Right cardiac atrium (tissue), 5 donors: ENCODE results near the gene TP53I3. TPM values are rescaled to one million over a fixed set of nuclear protein-coding genes. Genes with fewer than 3 reads are reported as not detected.
"Not testable (repeated sequence)": the region's sequence is repeated elsewhere in the genome, so short reads cannot be mapped to it uniquely, and the experiment has no call there.

ENCODE experiments used
- ATAC-seq, 2 donors: fragments of 200-7000 bp; cut with Tn5 transposase; one replicate each; pipeline versions ENCODE4 v1.8.0 to v1.9.1; 2020; ENCODE audit warnings: moderate library complexity in 2 of 2, mild to moderate bottlenecking in 1 of 2
- DNase-seq, 3 donors: peaks; one replicate each; pipeline ENCODE4 v3.0.0-alpha.2; 2020
- H3K27ac ChIP-seq: one replicate; pipeline ENCODE4 v1.5.1; 2013; ENCODE audit warnings: mild to moderate bottlenecking, low read length, control low read depth, moderate library complexity
- H3K27me3 ChIP-seq: one replicate; pipeline ENCODE4 v1.6.1; 2013; ENCODE audit not compliant: control insufficient read depth, insufficient read depth
- H3K4me1 ChIP-seq: one replicate; pipeline ENCODE4 v1.6.1; 2013; ENCODE audit warnings: low read length; ENCODE audit not compliant: control insufficient read depth, insufficient read depth
- H3K4me3 ChIP-seq: one replicate; pipeline ENCODE4 v1.5.1; 2013; ENCODE audit warnings: low read length, control low read depth
- H3K9me3 ChIP-seq: one replicate; pipeline ENCODE4 v1.6.1; 2013; ENCODE audit warnings: low read length; ENCODE audit not compliant: control insufficient read depth
- WGBS: extraction: QIAGEN DNeasy Blood & Tissue Kit; methylation state at CpG from one replicate; pipeline ENCODE4 v1.1.7; 2013; 5-methylcytosine and 5-hydroxymethylcytosine counted together
- intact Hi-C, 4 donors: fragments of 100-400 bp; cut with DNase I; formaldehyde crosslinking; loops; one replicate each; pipeline versions ENCODE4 v1.11.0 to v1.14.0; 2022 to 2023
- polyA plus RNA-seq: library from polyadenylated mRNA; stranded (reverse); fragments of 200-250 nt; gene quantifications from one replicate; pipeline ENCODE4 v1.2.3, GENCODE V29; 2013
- total RNA-seq, 4 donors: library from RNA; stranded (reverse); fragmentation: NEBNext Ultra II Directional; extraction: Animal tissue kit (Norgen Biotek cat#: 25700); gene quantifications; one replicate each; pipeline ENCODE4 v1.2.1, GENCODE V29; 2021
- donor health status: healthy with polysubstance abuse.
- donor health status: DM: no; HTN: yes; CAD: no.
- donor health status: DM: no; HTN: no; CAD: no.
- donor health status: DM: no; HTN: yes; CAD: no; lungs with severe emphysema.
- donor health status: DM: yes; HTN: yes; CAD: no.

Gene TP53I3
- total and polyA plus RNA-seq, 5 donors = 6.0 to 13.1 (median 7.5) TPM

- Histone ChIP-seq H3K4me3 (no peak overlapping the region), H3K9me3 (no peaks in the 10 kb centered on the region), H3K27me3 (no peaks in the 10 kb centered on the region), H3K27ac (no peak overlapping the region), H3K4me1 (peaks cover 2% of the 10 kb centered on the region)
- DNase-seq (no peak), ATAC-seq (no peak)
- 97% methylated on average over 1 of the region's 1 CpG for WGBS
- intact Hi-C loops = no loop called here
Observed at GRCh38 chr2:24052951-24053350, 31.7 kb downstream of the TP53I3 start.

DNA sequence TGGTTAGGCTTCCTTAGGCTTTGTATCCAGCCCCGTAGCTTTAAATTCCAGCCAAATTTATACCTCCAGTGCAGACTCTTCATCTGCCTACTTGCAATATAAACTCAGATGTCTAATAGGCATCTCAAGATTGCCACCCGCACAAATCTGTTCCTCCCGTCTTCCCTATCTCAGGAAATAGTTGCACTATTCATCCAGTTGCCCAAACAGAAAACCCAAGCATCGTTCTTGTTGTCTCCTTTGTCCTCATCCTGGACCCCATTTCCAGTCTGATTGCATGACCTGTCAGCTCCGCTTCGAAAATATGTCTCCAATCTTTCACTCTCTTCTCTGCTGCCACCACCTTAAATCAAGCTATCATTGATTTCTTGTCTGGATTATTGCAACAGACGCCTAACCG is 32.8 kb downstream of the TP53I3 start:
- Histone ChIP-seq H3K9me3 (no peaks in the 10 kb centered on the region), H3K27ac (no peak overlapping the region), H3K4me1 (peaks cover 2% of the 10 kb centered on the region), H3K4me3 (no peak overlapping the region), H3K27me3 (no peaks in the 10 kb centered on the region)
- DNase-seq = no peak
- intact Hi-C loops = no loop called here
- ATAC-seq = no peak
- WGBS = 74% methylated on average over 8 of the region's 8 CpGs

- DNase-seq (peak; percentile 31 to 72 (median 70)), ATAC-seq (peak; percentile 6 to 25)
- no peaks in the 10 kb centered on the region for H3K9me3 ChIP-seq
- intact Hi-C loops = no loop called here
- H3K27me3 ChIP-seq = no peaks in the 10 kb centered on the region
- peak overlapping the region; percentile 85 for H3K4me3 ChIP-seq
- H3K4me1 ChIP-seq = peaks cover 2% of the 10 kb centered on the region
- 3% methylated on average over 47 of the region's 47 CpGs for WGBS
- H3K27ac ChIP-seq = peak overlapping the region; percentile 1
Observed at GRCh38 chr2:24050041-24050979, 34.3 kb downstream of the TP53I3 start.

DNA sequence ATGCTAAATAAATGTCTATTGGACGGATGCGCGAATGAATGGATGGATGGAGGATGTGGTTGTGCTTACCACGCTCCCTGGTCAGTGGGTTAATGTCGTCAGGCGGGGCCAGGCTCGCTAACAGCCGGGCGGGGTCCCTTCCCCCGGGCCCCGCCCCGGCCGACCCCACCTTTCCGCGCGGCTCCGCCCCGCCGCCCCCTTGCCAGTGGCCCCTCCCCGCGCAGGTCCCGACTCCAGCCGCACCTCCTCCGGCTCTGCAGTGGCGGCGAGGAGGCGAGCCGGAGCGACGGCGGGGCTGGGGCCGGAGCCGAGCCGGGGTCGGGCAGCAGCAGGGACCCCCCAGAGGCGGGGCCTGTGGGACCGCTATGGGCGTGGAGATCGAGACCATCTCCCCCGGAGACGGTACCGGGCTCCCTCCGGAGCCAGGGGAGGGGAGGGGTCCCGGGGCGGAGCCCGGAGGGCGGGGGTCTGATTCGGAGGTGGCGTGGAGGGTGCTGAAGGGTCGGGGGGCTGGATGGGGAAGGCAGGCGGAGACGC is 35.1 kb downstream of the TP53I3 start, which contains the start of gene FKBP1B:
FKBP1B (plus strand) TSS at position 257 of the 537 bp plus-strand sequence; CDS start at position 366, 109 bp downstream.
- Histone ChIP-seq H3K4me3 (peak within 1 kb of the TSS; percentile 85), H3K27ac (peak within 1 kb of the TSS; percentile 1), H3K27me3 (no peaks in the 10 kb centered on the region), H3K9me3 (no peaks in the 10 kb centered on the region), H3K4me1 (peaks cover 2% of the 10 kb centered on the region)
- ATAC-seq (peak; percentile 57 to 80), DNase-seq (peak; percentile 74 to 85 (median 83))
- intact Hi-C loops = no loop called here
- WGBS = under 1% methylated on average over 52 of the region's 52 CpGs

- H3K9me3 ChIP-seq = no peaks in the 10 kb centered on the region
- no peaks in the 10 kb centered on the region for H3K27me3 ChIP-seq
- H3K27ac ChIP-seq = no peak overlapping the region
- H3K4me3 ChIP-seq = peak overlapping the region; percentile 85
- intact Hi-C loops = no loop called here
- no peak for DNase-seq
- no peak for ATAC-seq
- peaks cover 2% of the 10 kb centered on the region for H3K4me1 ChIP-seq
- 25% methylated on average over 23 of the region's 23 CpGs for WGBS
Observed at GRCh38 chr2:24048769-24049484, 35.7 kb downstream of the TP53I3 start.

- H3K27ac ChIP-seq = no peak overlapping the region
- H3K4me3 ChIP-seq = peak overlapping the region; percentile 42
- no peak for DNase-seq
- peaks cover 2% of the 10 kb centered on the region for H3K4me1 ChIP-seq
- no peak for ATAC-seq
- H3K9me3 ChIP-seq = no peaks in the 10 kb centered on the region
- no peaks in the 10 kb centered on the region for H3K27me3 ChIP-seq
- intact Hi-C loops = no loop called here
- 31% methylated on average over 8 of the region's 8 CpGs for WGBS
Observed at GRCh38 chr2:24047703-24048033, 37.0 kb downstream of the TP53I3 start.

DNA sequence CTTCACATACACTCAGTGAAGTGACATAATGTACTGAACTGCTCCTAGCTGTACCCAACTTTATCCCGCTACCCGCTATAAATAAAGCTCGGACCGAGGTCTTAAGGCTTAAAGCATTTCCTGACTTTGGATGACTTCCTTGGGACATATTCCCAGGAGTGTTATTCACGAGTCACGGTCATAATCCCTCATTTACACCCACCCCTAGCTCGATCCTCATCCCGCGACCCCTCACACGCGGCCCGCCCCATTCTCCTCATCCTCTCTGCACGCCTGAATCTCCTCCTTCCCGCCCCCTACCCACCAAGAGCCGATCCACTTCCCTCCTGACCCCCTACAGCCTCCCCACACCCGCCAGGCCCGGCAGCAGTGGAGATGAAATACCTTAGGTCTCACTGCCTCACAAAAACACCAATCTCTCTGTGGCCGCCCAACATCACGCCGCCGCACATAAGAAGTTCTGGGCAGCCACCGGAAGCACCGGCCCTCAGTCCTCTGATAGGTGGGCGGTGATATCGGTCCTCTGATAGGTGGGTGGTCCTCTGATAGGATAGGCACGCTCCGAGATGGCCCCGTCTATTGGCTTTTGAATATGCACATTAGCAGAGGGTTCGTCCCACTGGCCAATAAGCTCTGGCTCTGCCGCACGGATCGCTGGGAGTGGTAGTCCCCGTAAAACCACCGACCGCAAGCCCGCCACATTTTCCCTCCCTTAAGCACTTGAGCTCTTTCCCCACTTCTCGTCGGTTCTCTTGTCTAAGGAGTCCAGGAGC is 37.5 kb downstream of the TP53I3 start, which contains the start of gene WDCP:
WDCP (minus strand) TSS at position 462 of the 773 bp plus-strand sequence. CDS start 7,897 bp downstream, outside the sequence.
- under 1% methylated on average over 38 of the region's 38 CpGs for WGBS
- H3K9me3 ChIP-seq = no peaks in the 10 kb centered on the region
- intact Hi-C loops = no loop called here
- ATAC-seq (peak; percentile 99 to 100), DNase-seq (peak; percentile 95 to 98 (median 95))
- H3K4me3 ChIP-seq = peak within 1 kb of the TSS; percentile 58
- H3K27ac ChIP-seq = peak within 1 kb of the TSS; percentile 10
- no peaks in the 10 kb centered on the region for H3K27me3 ChIP-seq
- H3K4me1 ChIP-seq = peaks cover 2% of the 10 kb centered on the region

- H3K27ac ChIP-seq = no peak overlapping the region
- peak overlapping the region; percentile 58 for H3K4me3 ChIP-seq
- DNase-seq (no peak), ATAC-seq (no peak)
- peaks cover 2% of the 10 kb centered on the region for H3K4me1 ChIP-seq
- no peaks in the 10 kb centered on the region for H3K9me3 ChIP-seq
- intact Hi-C loops = no loop called here
- WGBS = 3% methylated on average over 2 of the region's 2 CpGs
- no peaks in the 10 kb centered on the region for H3K27me3 ChIP-seq
Observed at GRCh38 chr2:24046599-24046929, 38.1 kb downstream of the TP53I3 start.

DNA sequence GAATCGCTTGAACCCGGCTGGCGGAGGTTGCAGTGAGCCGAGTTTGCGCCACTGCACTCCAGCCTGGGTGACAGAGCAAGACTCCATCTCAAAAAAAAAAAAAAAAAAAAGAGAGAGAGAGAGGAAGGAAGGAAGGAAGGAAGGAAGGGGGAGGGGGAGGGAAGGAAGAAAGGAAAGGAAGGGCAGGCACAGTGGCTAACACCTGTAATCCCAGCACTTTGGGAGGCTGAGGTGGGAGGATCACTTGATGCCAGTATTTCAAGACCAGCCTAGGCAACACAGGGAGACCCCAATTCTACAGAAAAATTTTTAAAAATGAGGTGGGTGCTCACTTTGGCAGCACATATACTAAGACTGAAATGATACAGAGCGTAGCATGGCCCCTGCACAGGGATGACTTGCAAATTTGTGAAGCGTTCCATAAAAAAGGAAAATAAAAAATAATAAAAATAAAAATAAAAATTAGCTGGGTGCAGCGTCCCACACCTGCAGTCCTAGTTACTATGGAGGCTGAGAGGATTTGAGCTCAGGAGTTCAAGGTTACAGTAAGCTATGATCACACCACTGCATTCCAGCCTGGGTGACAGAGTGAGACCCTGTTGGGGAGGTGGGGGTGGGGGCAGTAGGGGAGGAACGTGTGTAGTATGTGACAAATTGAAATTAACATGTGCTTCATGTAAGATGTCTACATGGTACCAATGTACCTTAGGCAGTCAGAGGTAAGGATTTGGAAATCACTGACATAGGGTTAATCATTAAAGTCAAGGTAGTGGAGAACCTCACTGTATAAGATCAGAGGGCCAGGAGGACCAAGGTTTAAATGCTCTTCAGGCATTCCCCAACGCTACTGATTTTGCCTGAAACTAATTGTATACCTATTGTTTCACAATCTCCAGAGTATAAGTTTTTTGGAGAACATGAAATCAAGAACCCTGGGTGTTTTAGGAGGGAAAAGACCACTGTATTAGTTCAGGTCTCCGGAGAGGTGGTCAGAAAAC is 38.8 kb downstream of the TP53I3 start:
- Histone ChIP-seq H3K4me3 (peak overlapping the region; percentile 58), H3K27ac (no peak overlapping the region), H3K4me1 (peaks cover 2% of the 10 kb centered on the region), H3K9me3 (no peaks in the 10 kb centered on the region), H3K27me3 (no peaks in the 10 kb centered on the region)
- 85% methylated on average over 11 of the region's 11 CpGs for WGBS
- intact Hi-C loops = no loop called here
- ATAC-seq (no peak), DNase-seq (no peak)

- H3K4me1 ChIP-seq, DNase-seq, H3K4me3 ChIP-seq, intact Hi-C loops, H3K27ac ChIP-seq, H3K9me3 ChIP-seq, ATAC-seq, H3K27me3 ChIP-seq: not testable (repeated sequence)
- WGBS = 96% methylated on average over 6 of the region's 6 CpGs
Observed at GRCh38 chr2:24043133-24043532, 41.5 kb downstream of the TP53I3 start.
